ENCODE data around the gene PDGFB. TPM values are rescaled to one million over a fixed set of nuclear protein-coding genes. Genes with fewer than 3 reads are reported as not detected.

The PDGFB gene
- total RNA-seq, 2 experiments from 2014 or later: 0.45 to 0.69 TPM

- no peaks in the 10 kb centered on the region for H3K9me3 Mint-ChIP-seq
- H3K4me1 ChIP-seq (ENCODE audit: insufficient read depth, low read length): peaks cover 32% of the 10 kb centered on the region
- no peak overlapping the region for H3K27ac Mint-ChIP-seq
- peaks cover 26% of the 10 kb centered on the region for H3K27me3 Mint-ChIP-seq
- no peaks in the 10 kb centered on the region for H3K36me3 ChIP-seq (ENCODE audit: insufficient read depth, low read length)
- peaks cover 10% of the 10 kb centered on the region for H3K4me1 Mint-ChIP-seq (ENCODE audit: low read depth)
- intact Hi-C loops (cut with DNase I, micrococcal nuclease): no loop called here
- H3K4me3 ChIP-seq (ENCODE audit: low read length): no peak overlapping the region
- ChIA-PET POLR2A (no interaction called here), CTCF (no interaction called here)
- DNase-seq (no peak), ATAC-seq (ENCODE audit: poor library complexity) (no peak)
- no peak overlapping the region for H3K27ac ChIP-seq (ENCODE audit: low read depth in 1 of 2, low read length in 2 of 2)
- H3K36me3 Mint-ChIP-seq (ENCODE audit: low read depth): no peaks in the 10 kb centered on the region
- peaks cover 4 to 14% of the 10 kb centered on the region in 2 experiments for H3K9me3 ChIP-seq (ENCODE audit: control insufficient read depth in 1 of 2, insufficient read depth in 1 of 2, low read length in 2 of 2)
- peaks cover 14 to 16% of the 10 kb centered on the region in 2 experiments for H3K27me3 ChIP-seq (ENCODE audit: control insufficient read depth in 1 of 2, insufficient read depth in 2 of 2, low read length in 2 of 2)
- no peak overlapping the region for H3K4me3 Mint-ChIP-seq
- no peak for TF ChIP-seq CTCF (IDR thresholded peaks at IDR 0.05)
Observed at GRCh38 chr22:39256979-39257378, 12.2 kb upstream of the PDGFB start.

GRCh38 chr22:39256186-39256552 is 11.4 kb upstream of the PDGFB start:
- no peak overlapping the region for H3K27ac ChIP-seq (ENCODE audit: low read depth in 1 of 2, low read length in 2 of 2)
- H3K27me3 Mint-ChIP-seq: peaks cover 32% of the 10 kb centered on the region
- no peak overlapping the region for H3K4me3 ChIP-seq (ENCODE audit: low read length)
- TF ChIP-seq CTCF (IDR thresholded peaks at IDR 0.05): no peak
- H3K4me1 Mint-ChIP-seq (ENCODE audit: low read depth): peaks cover 10% of the 10 kb centered on the region
- H3K4me1 ChIP-seq (ENCODE audit: insufficient read depth, low read length): peaks cover 32% of the 10 kb centered on the region
- H3K36me3 ChIP-seq (ENCODE audit: insufficient read depth, low read length): no peaks in the 10 kb centered on the region
- DNase-seq (no peak), ATAC-seq (ENCODE audit: poor library complexity) (no peak)
- peaks cover 0 to 6% of the 10 kb centered on the region in 2 experiments for H3K9me3 ChIP-seq (ENCODE audit: control insufficient read depth in 1 of 2, insufficient read depth in 1 of 2, low read length in 2 of 2)
- H3K27ac Mint-ChIP-seq: no peak overlapping the region
- no peaks in the 10 kb centered on the region for H3K36me3 Mint-ChIP-seq (ENCODE audit: low read depth)
- no peaks in the 10 kb centered on the region for H3K9me3 Mint-ChIP-seq
- H3K27me3 ChIP-seq (ENCODE audit: control insufficient read depth in 1 of 2, insufficient read depth in 2 of 2, low read length in 2 of 2): peaks cover 17 to 18% of the 10 kb centered on the region in 2 experiments
- ChIA-PET POLR2A (interaction anchor here (1.1 kb wide), 1 partner anchor 64 kb away, joined by 3 read pairs; no protein-coding TSS in a partner anchor), CTCF (no interaction called here)
- H3K4me3 Mint-ChIP-seq: no peak overlapping the region
- intact Hi-C loops (cut with DNase I, micrococcal nuclease): no loop called here

GRCh38 chr22:39255449-39256185 is 10.8 kb upstream of the PDGFB start:
- Histone ChIP-seq H3K4me3 (ENCODE audit: low read length) (no peak overlapping the region), H3K27me3 (ENCODE audit: control insufficient read depth in 1 of 2, insufficient read depth in 2 of 2, low read length in 2 of 2) (peaks cover 17 to 18% of the 10 kb centered on the region in 2 experiments), H3K27ac (ENCODE audit: low read depth in 1 of 2, low read length in 2 of 2) (no peak overlapping the region), H3K9me3 (ENCODE audit: control insufficient read depth in 1 of 2, insufficient read depth in 1 of 2, low read length in 2 of 2) (peaks cover 0 to under 1% of the 10 kb centered on the region in 2 experiments), H3K36me3 (ENCODE audit: insufficient read depth, low read length) (no peaks in the 10 kb centered on the region), H3K4me1 (ENCODE audit: insufficient read depth, low read length) (peaks cover 32% of the 10 kb centered on the region)
- no peak for DNase-seq
- no peak overlapping the region for H3K4me3 Mint-ChIP-seq
- H3K9me3 Mint-ChIP-seq: no peaks in the 10 kb centered on the region
- H3K27ac Mint-ChIP-seq: no peak overlapping the region
- peaks cover 35% of the 10 kb centered on the region for H3K27me3 Mint-ChIP-seq
- ATAC-seq (ENCODE audit: poor library complexity): no peak
- no peaks in the 10 kb centered on the region for H3K36me3 Mint-ChIP-seq (ENCODE audit: low read depth)
- ChIA-PET POLR2A (interaction anchor here (0.6 to 1.1 kb wide), 2 partner anchors 10 to 64 kb away, joined by 3 read pairs; partner anchors contain the start of gene PDGFB), CTCF (no interaction called here)
- peaks cover 10% of the 10 kb centered on the region for H3K4me1 Mint-ChIP-seq (ENCODE audit: low read depth)
- no peak for TF ChIP-seq CTCF (IDR thresholded peaks at IDR 0.05)
- intact Hi-C loops (cut with DNase I, micrococcal nuclease): no loop called here

Data from CD4-positive, alpha-beta T cell (primary cell).